A549 (cell line): ENCODE results near the gene ST6GALNAC4.

Source experiments
- CTCF ChIP-seq: fragments of >200 bp; sonication (Bioruptor Twin); formaldehyde crosslinking; IDR thresholded peaks from 3 replicates; pipeline ENCODE4 v1.5.1; 2016
- NFE2L2 ChIP-seq: fragments of 150-350 bp; conservative IDR thresholded peaks from 2 replicates; pipeline ENCODE4 v1.6.1; 2014; ENCODE audit warnings: low read length
- RAD21 ChIP-seq, 2 experiments: fragments of >200 bp in 1 of 2; sonication (Bioruptor Twin) in 1 of 2; formaldehyde crosslinking in 1 of 2; IDR thresholded peaks in 1 of 2; conservative IDR thresholded peaks in 1 of 2; 2 replicates in 1 of 2; 3 replicates in 1 of 2; pipeline ENCODE4 v1.6.1; 2012 to 2018; ENCODE audit warnings: inconsistent platforms in 1 of 2

GRCh38 chr9:127943011-127943662 is 26.3 kb upstream of the ST6GALNAC4 start:
- no peak for TF ChIP-seq RAD21 (conservative IDR thresholded peaks at IDR 0.05 in 1 of 2, IDR thresholded peaks at IDR 0.05 in 1 of 2)
- no peak; the same call in 1 of the 3 replicates for TF ChIP-seq CTCF
- no peak for TF ChIP-seq NFE2L2
